ENCODE data around the gene FNDC11.
A peak's percentile ranks its signal among the peaks of the same experiment; 100 is the strongest.

Gene FNDC11

GRCh38 chr20:63529180-63529860 lies 24.6 kb upstream of the FNDC11 start:
- Mint-ChIP-seq H3K36me3 (ENCODE audit: low read depth) (no peaks in the 10 kb centered on the region), H3K27me3 (ENCODE audit: low read depth) (peaks cover 4% of the 10 kb centered on the region), H3K4me3 (no peak overlapping the region), H3K9me3 (no peaks in the 10 kb centered on the region), H3K4me1 (peaks cover 7% of the 10 kb centered on the region), H3K27ac (no peak overlapping the region)
- TF ChIP-seq CTCF (IDR thresholded peaks at IDR 0.05; ENCODE audit: unreplicated experiment in 3 of 3), result no peak

- Mint-ChIP-seq H3K4me1 (no peaks in the 10 kb centered on the region), H3K36me3 (ENCODE audit: low read depth) (no peaks in the 10 kb centered on the region), H3K27me3 (ENCODE audit: low read depth) (peaks cover 4% of the 10 kb centered on the region), H3K4me3 (no peak overlapping the region), H3K9me3 (no peaks in the 10 kb centered on the region), H3K27ac (no peak overlapping the region)
- no peak for TF ChIP-seq CTCF (IDR thresholded peaks at IDR 0.05; ENCODE audit: unreplicated experiment in 3 of 3)
Measured at GRCh38 chr20:63529861-63530787, 23.8 kb upstream of the FNDC11 start.

- Mint-ChIP-seq H3K4me1 (no peaks in the 10 kb centered on the region), H3K27ac (no peak overlapping the region), H3K9me3 (no peaks in the 10 kb centered on the region), H3K27me3 (ENCODE audit: low read depth) (peaks cover 4% of the 10 kb centered on the region), H3K36me3 (ENCODE audit: low read depth) (no peaks in the 10 kb centered on the region), H3K4me3 (no peak overlapping the region)
- TF ChIP-seq CTCF (IDR thresholded peaks at IDR 0.05; ENCODE audit: unreplicated experiment in 3 of 3), result no peak
Measured at GRCh38 chr20:63530788-63531160, 23.2 kb upstream of the FNDC11 start.

- Mint-ChIP-seq H3K36me3 (ENCODE audit: low read depth) (no peaks in the 10 kb centered on the region), H3K27me3 (ENCODE audit: low read depth) (peaks cover 4% of the 10 kb centered on the region), H3K4me1 (no peaks in the 10 kb centered on the region), H3K4me3 (no peak overlapping the region), H3K9me3 (no peaks in the 10 kb centered on the region), H3K27ac (peak overlapping the region in 1 of 3 experiments; percentile 6)
- TF ChIP-seq CTCF (IDR thresholded peaks at IDR 0.05; ENCODE audit: unreplicated experiment in 3 of 3), result no peak
Measured at GRCh38 chr20:63531686-63532448, 22.1 kb upstream of the FNDC11 start.

GRCh38 chr20:63532449-63532971 lies 21.4 kb upstream of the FNDC11 start:
- Mint-ChIP-seq H3K4me3 (no peak overlapping the region), H3K36me3 (ENCODE audit: low read depth) (no peaks in the 10 kb centered on the region), H3K9me3 (no peaks in the 10 kb centered on the region), H3K27me3 (ENCODE audit: low read depth) (peaks cover 4% of the 10 kb centered on the region), H3K4me1 (no peaks in the 10 kb centered on the region), H3K27ac (peak overlapping the region in 1 of 3 experiments; percentile 6)
- TF ChIP-seq CTCF (IDR thresholded peaks at IDR 0.05; ENCODE audit: unreplicated experiment in 3 of 3), result no peak

All from nephron (organoid).